Karpas-422 (cell line): ENCODE measurements around the gene CLTA. TPM values are rescaled to one million over a fixed set of nuclear protein-coding genes. Genes with fewer than 3 reads are reported as not detected.

Source experiments
- DNase-seq: peaks from one replicate; pipeline ENCODE4 v3.0.0-alpha.2; 2015
- H2AFZ ChIP-seq: fragments of 200-600 bp; sonication (generic); 2 replicates; pipeline ENCODE4 v1.6.1; 2014; ENCODE audit warnings: antibody characterized with exemption, low read length, mixed read lengths
- H3K27ac ChIP-seq: fragments of 200-600 bp; sonication (generic); 2 replicates; pipeline ENCODE4 v1.5.1; 2014; ENCODE audit warnings: mild to moderate bottlenecking, low read length, moderate library complexity
- H3K27me3 ChIP-seq: fragments of 200-600 bp; sonication (generic); 2 replicates; pipeline ENCODE4 v1.6.1; 2014; ENCODE audit warnings: low read length, mixed read lengths
- H3K36me3 ChIP-seq: fragments of 200-600 bp; sonication (generic); 2 replicates; pipeline ENCODE4 v1.6.1; 2014; ENCODE audit warnings: low read length, mixed read lengths; ENCODE audit not compliant: insufficient read depth
- H3K4me1 ChIP-seq: fragments of 200-600 bp; sonication (generic); 2 replicates; pipeline ENCODE4 v1.6.1; 2014; ENCODE audit warnings: mild to moderate bottlenecking, low read length, mixed read lengths
- H3K4me2 ChIP-seq: fragments of 200-600 bp; sonication (generic); 2 replicates; pipeline ENCODE4 v1.6.1; 2014; ENCODE audit warnings: low read length, low read depth, mild to moderate bottlenecking; ENCODE audit not compliant: poor library complexity, severe bottlenecking
- H3K4me3 ChIP-seq: fragments of 200-600 bp; sonication (generic); 2 replicates; pipeline ENCODE4 v1.5.1; 2014; ENCODE audit warnings: mild to moderate bottlenecking, antibody characterized with exemption, low read length, mixed read lengths
- H3K79me2 ChIP-seq: fragments of 200-600 bp; sonication (generic); 2 replicates; pipeline ENCODE4 v1.6.1; 2014; ENCODE audit warnings: mild to moderate bottlenecking, low read length, mixed read lengths
- H3K9ac ChIP-seq: fragments of 200-600 bp; sonication (generic); 2 replicates; pipeline ENCODE4 v1.6.0; 2014; ENCODE audit warnings: low read length
- H3K9me2 ChIP-seq: fragments of 200-600 bp; sonication (generic), shearing (Covaris generic); replicated peaks from 2 replicates; pipeline ENCODE4 v1.6.0; 2014; ENCODE audit warnings: mild to moderate bottlenecking, low read length, moderate library complexity; ENCODE audit not compliant: insufficient read depth
- H3K9me3 ChIP-seq: fragments of 300-700, 200-600 bp; sonication (generic); 2 replicates; pipeline ENCODE4 v1.6.1; 2014; ENCODE audit warnings: low read length, mixed read lengths
- H4K20me1 ChIP-seq: fragments of 200-600 bp; sonication (generic); 2 replicates; pipeline ENCODE4 v1.6.1; 2014; ENCODE audit warnings: mild to moderate bottlenecking, antibody characterized with exemption, low read length, low read depth; ENCODE audit not compliant: insufficient read depth
- total RNA-seq: library from RNA; depleted of rRNA; stranded (reverse); fragments of >200 nt; shearing (Covaris generic); gene quantifications from 2 replicates; pipeline ENCODE4 v1.2.3, GENCODE V29; 2014; ENCODE audit warnings: low replicate concordance

CLTA gene
- total RNA-seq, 1 experiment from 2014 or later = 147 TPM

GRCh38 chr9:36162211-36162738 is 28.4 kb upstream of the CLTA start:
- no peaks in the 10 kb centered on the region for H3K79me2 ChIP-seq
- H3K36me3 ChIP-seq = no peaks in the 10 kb centered on the region
- no peaks in the 10 kb centered on the region for H3K9me3 ChIP-seq
- H3K4me2 ChIP-seq = no peak overlapping the region
- H3K4me1 ChIP-seq = peaks cover 7% of the 10 kb centered on the region
- no peak overlapping the region for H3K9ac ChIP-seq
- H3K27me3 ChIP-seq = no peaks in the 10 kb centered on the region
- H2AFZ ChIP-seq = no peak overlapping the region
- no peak overlapping the region for H3K27ac ChIP-seq
- H3K4me3 ChIP-seq = no peak overlapping the region
- H3K9me2 ChIP-seq = no peaks in the 10 kb centered on the region
- H4K20me1 ChIP-seq = no peaks in the 10 kb centered on the region
- no peak for DNase-seq

GRCh38 chr9:36163049-36163785 is 27.5 kb upstream of the CLTA start:
- H3K9me2 ChIP-seq = no peaks in the 10 kb centered on the region
- no peak for DNase-seq
- H4K20me1 ChIP-seq = no peaks in the 10 kb centered on the region
- no peaks in the 10 kb centered on the region for H3K79me2 ChIP-seq
- no peak overlapping the region for H3K9ac ChIP-seq
- no peak overlapping the region for H3K4me3 ChIP-seq
- no peak overlapping the region for H3K4me2 ChIP-seq
- no peaks in the 10 kb centered on the region for H3K36me3 ChIP-seq
- no peaks in the 10 kb centered on the region for H3K9me3 ChIP-seq
- no peaks in the 10 kb centered on the region for H3K27me3 ChIP-seq
- peaks cover 7% of the 10 kb centered on the region for H3K4me1 ChIP-seq
- H2AFZ ChIP-seq = no peak overlapping the region
- H3K27ac ChIP-seq = no peak overlapping the region

- Histone ChIP-seq H3K9ac (no peak overlapping the region), H4K20me1 (no peaks in the 10 kb centered on the region), H3K36me3 (no peaks in the 10 kb centered on the region), H3K4me3 (no peak overlapping the region), H3K4me1 (peaks cover 7% of the 10 kb centered on the region), H3K4me2 (no peak overlapping the region), H3K9me3 (no peaks in the 10 kb centered on the region), H3K9me2 (no peaks in the 10 kb centered on the region), H3K79me2 (no peaks in the 10 kb centered on the region), H3K27ac (no peak overlapping the region), H3K27me3 (no peaks in the 10 kb centered on the region), H2AFZ (no peak overlapping the region)
- no peak for DNase-seq
Observed at GRCh38 chr9:36163786-36164170, 26.9 kb upstream of the CLTA start.

GRCh38 chr9:36164372-36164771 is 26.3 kb upstream of the CLTA start:
- H2AFZ ChIP-seq = no peak overlapping the region
- no peaks in the 10 kb centered on the region for H3K9me2 ChIP-seq
- H4K20me1 ChIP-seq = no peaks in the 10 kb centered on the region
- H3K79me2 ChIP-seq = no peaks in the 10 kb centered on the region
- H3K9ac ChIP-seq = no peak overlapping the region
- no peak overlapping the region for H3K4me2 ChIP-seq
- H3K36me3 ChIP-seq = no peaks in the 10 kb centered on the region
- H3K27me3 ChIP-seq = no peaks in the 10 kb centered on the region
- H3K4me1 ChIP-seq = peaks cover 7% of the 10 kb centered on the region
- no peak overlapping the region for H3K27ac ChIP-seq
- no peak overlapping the region for H3K4me3 ChIP-seq
- no peaks in the 10 kb centered on the region for H3K9me3 ChIP-seq
- no peak for DNase-seq

- no peak overlapping the region for H3K4me3 ChIP-seq
- no peaks in the 10 kb centered on the region for H3K79me2 ChIP-seq
- H3K9me2 ChIP-seq = no peaks in the 10 kb centered on the region
- H2AFZ ChIP-seq = no peak overlapping the region
- no peaks in the 10 kb centered on the region for H3K36me3 ChIP-seq
- no peaks in the 10 kb centered on the region for H4K20me1 ChIP-seq
- no peak overlapping the region for H3K4me2 ChIP-seq
- no peak overlapping the region for H3K9ac ChIP-seq
- DNase-seq = peak; percentile 40
- H3K4me1 ChIP-seq = peaks cover 7% of the 10 kb centered on the region
- H3K27ac ChIP-seq = no peak overlapping the region
- no peaks in the 10 kb centered on the region for H3K9me3 ChIP-seq
- no peaks in the 10 kb centered on the region for H3K27me3 ChIP-seq
Observed at GRCh38 chr9:36164989-36165388, 25.7 kb upstream of the CLTA start.

GRCh38 chr9:36165826-36166167 is 24.9 kb upstream of the CLTA start:
- DNase-seq = peak; percentile 35
- H3K36me3 ChIP-seq = no peaks in the 10 kb centered on the region
- no peaks in the 10 kb centered on the region for H3K9me3 ChIP-seq
- H3K9ac ChIP-seq = no peak overlapping the region
- no peaks in the 10 kb centered on the region for H3K9me2 ChIP-seq
- no peak overlapping the region for H3K4me3 ChIP-seq
- H4K20me1 ChIP-seq = no peaks in the 10 kb centered on the region
- no peaks in the 10 kb centered on the region for H3K79me2 ChIP-seq
- no peak overlapping the region for H3K27ac ChIP-seq
- peaks cover 7% of the 10 kb centered on the region for H3K4me1 ChIP-seq
- no peak overlapping the region for H2AFZ ChIP-seq
- H3K4me2 ChIP-seq = no peak overlapping the region
- H3K27me3 ChIP-seq = no peaks in the 10 kb centered on the region

GRCh38 chr9:36166168-36166927 is 24.4 kb upstream of the CLTA start:
- DNase-seq = peak; percentile 86
- no peaks in the 10 kb centered on the region for H3K9me2 ChIP-seq
- H3K4me3 ChIP-seq = no peak overlapping the region
- peak overlapping the region; percentile 75; the same call in 1 of the 2 replicates for H2AFZ ChIP-seq
- H3K9ac ChIP-seq = no peak overlapping the region
- no peaks in the 10 kb centered on the region for H3K9me3 ChIP-seq
- no peaks in the 10 kb centered on the region for H4K20me1 ChIP-seq
- no peaks in the 10 kb centered on the region for H3K27me3 ChIP-seq
- H3K27ac ChIP-seq = no peak overlapping the region
- H3K79me2 ChIP-seq = no peaks in the 10 kb centered on the region
- H3K36me3 ChIP-seq = no peaks in the 10 kb centered on the region
- H3K4me2 ChIP-seq = peak overlapping the region; percentile 42
- peaks cover 7% of the 10 kb centered on the region for H3K4me1 ChIP-seq

GRCh38 chr9:36169166-36169565 is 21.6 kb upstream of the CLTA start, which contains the start of gene CCIN:
Gene CCIN (plus strand): TSS chr9:36169388. CDS start chr9:36169503, 115 bp downstream.
- no peaks in the 10 kb centered on the region for H3K9me2 ChIP-seq
- peak; percentile 35 for DNase-seq
- no peaks in the 10 kb centered on the region for H3K36me3 ChIP-seq
- H4K20me1 ChIP-seq = no peaks in the 10 kb centered on the region
- no peak within 1 kb of the TSS for H3K9ac ChIP-seq
- H2AFZ ChIP-seq = no peak within 1 kb of the TSS
- no peaks in the 10 kb centered on the region for H3K27me3 ChIP-seq
- peaks cover 7% of the 10 kb centered on the region for H3K4me1 ChIP-seq
- no peak within 1 kb of the TSS for H3K4me2 ChIP-seq
- H3K9me3 ChIP-seq = no peaks in the 10 kb centered on the region
- no peak within 1 kb of the TSS for H3K27ac ChIP-seq
- H3K4me3 ChIP-seq = no peak within 1 kb of the TSS
- no peaks in the 10 kb centered on the region for H3K79me2 ChIP-seq
